ENCODE measurements around the gene ITFG1. TPM values are rescaled to one million over a fixed set of nuclear protein-coding genes. Genes with fewer than 3 reads are reported as not detected.
"Not testable (repeated sequence)": the region's sequence is repeated elsewhere in the genome, so short reads cannot be mapped to it uniquely, and the experiment has no call there.

ITFG1 gene
- total RNA-seq, 2 experiments from 2014 or later, result 21.9 to 24.4 TPM

GRCh38 chr16:47490471-47490870, 29.6 kb upstream of the ITFG1 start:
- Mint-ChIP-seq H3K36me3 (ENCODE audit: low read depth) (peaks cover 36% of the 10 kb centered on the region), H3K9me3 (ENCODE audit: insufficient read depth) (peaks cover 16% of the 10 kb centered on the region), H3K4me1 (ENCODE audit: low read depth) (peaks cover 23% of the 10 kb centered on the region), H3K27ac (no peak overlapping the region), H3K4me3 (no peak overlapping the region), H3K27me3 (ENCODE audit: low read depth) (no peaks in the 10 kb centered on the region)
- ChIA-PET POLR2A (no interaction called here), CTCF (no interaction called here)
- ATAC-seq (no peak), DNase-seq (no peak)

- POLR2A ChIA-PET, result no interaction called here
These were observed 27.2 kb upstream of the ITFG1 start for GRCh38 chr16:47488051-47488450.

GRCh38 chr16:47486856-47487255, 26.0 kb upstream of the ITFG1 start:
- H3K4me3 Mint-ChIP-seq, result no peak overlapping the region
- no peaks in the 10 kb centered on the region for H3K27me3 Mint-ChIP-seq (ENCODE audit: low read depth)
- DNase-seq (no peak), ATAC-seq (no peak)
- peaks cover 4% of the 10 kb centered on the region for H3K4me1 Mint-ChIP-seq (ENCODE audit: low read depth)
- H3K36me3 Mint-ChIP-seq (ENCODE audit: low read depth), result peaks cover 34% of the 10 kb centered on the region
- H3K27ac Mint-ChIP-seq, result no peak overlapping the region
- peaks cover 12% of the 10 kb centered on the region for H3K9me3 Mint-ChIP-seq (ENCODE audit: insufficient read depth)
- POLR2A ChIA-PET, result no interaction called here
- CTCF ChIA-PET, result interaction anchor here (1.1 kb wide), 1 partner anchor 26 kb away, joined by 3 read pairs; the partner anchor contains the start of gene PHKB

More at GRCh38 chr16:47488051-47488450, 27.2 kb upstream of the ITFG1 start:
- CTCF ChIA-PET, result no interaction called here
- Mint-ChIP-seq H3K36me3 (ENCODE audit: low read depth) (peaks cover 41% of the 10 kb centered on the region), H3K9me3 (ENCODE audit: insufficient read depth) (peaks cover 16% of the 10 kb centered on the region), H3K4me3 (no peak overlapping the region), H3K27me3 (ENCODE audit: low read depth) (no peaks in the 10 kb centered on the region), H3K4me1 (ENCODE audit: low read depth) (peaks cover 15% of the 10 kb centered on the region), H3K27ac (no peak overlapping the region)
- no peak for ATAC-seq
- no peak for DNase-seq

GRCh38 chr16:47483616-47484015, 22.8 kb upstream of the ITFG1 start:
- no peak for DNase-seq

GRCh38 chr16:47481698-47482374, 21.0 kb upstream of the ITFG1 start:
- no peaks in the 10 kb centered on the region for H3K4me1 Mint-ChIP-seq (ENCODE audit: low read depth)
- ChIA-PET CTCF (interaction anchor here (1.0 kb wide), 1 partner anchor 19 kb away, joined by 5 read pairs; no protein-coding TSS in a partner anchor), POLR2A (no interaction called here)
- H3K36me3 Mint-ChIP-seq (ENCODE audit: low read depth), result peaks cover 10% of the 10 kb centered on the region
- H3K4me3 Mint-ChIP-seq, result no peak overlapping the region
- H3K9me3 Mint-ChIP-seq (ENCODE audit: insufficient read depth), result no peaks in the 10 kb centered on the region
- DNase-seq (no peak), ATAC-seq (no peak)
- H3K27ac Mint-ChIP-seq, result no peak overlapping the region
- no peaks in the 10 kb centered on the region for H3K27me3 Mint-ChIP-seq (ENCODE audit: low read depth)

More at GRCh38 chr16:47483616-47484015, 22.8 kb upstream of the ITFG1 start:
- Mint-ChIP-seq H3K36me3 (ENCODE audit: low read depth) (peaks cover 19% of the 10 kb centered on the region), H3K27ac (no peak overlapping the region), H3K4me3 (no peak overlapping the region), H3K9me3 (ENCODE audit: insufficient read depth) (peaks cover 5% of the 10 kb centered on the region), H3K27me3 (ENCODE audit: low read depth) (no peaks in the 10 kb centered on the region), H3K4me1 (ENCODE audit: low read depth) (no peaks in the 10 kb centered on the region)
- ATAC-seq, result no peak
- ChIA-PET POLR2A (no interaction called here), CTCF (no interaction called here)

- H3K27ac Mint-ChIP-seq, result no peak overlapping the region
- CTCF ChIA-PET, result interaction anchor here (1.0 kb wide), 1 partner anchor 11 kb away, joined by 3 read pairs; no protein-coding TSS in a partner anchor
- DNase-seq (no peak), ATAC-seq (no peak)
- H3K9me3 Mint-ChIP-seq (ENCODE audit: insufficient read depth), result no peaks in the 10 kb centered on the region
- no peak overlapping the region for H3K4me3 Mint-ChIP-seq
- H3K36me3 Mint-ChIP-seq (ENCODE audit: low read depth), result peaks cover 6% of the 10 kb centered on the region
- H3K27me3 Mint-ChIP-seq (ENCODE audit: low read depth), result no peaks in the 10 kb centered on the region
- H3K4me1 Mint-ChIP-seq (ENCODE audit: low read depth), result no peaks in the 10 kb centered on the region
- POLR2A ChIA-PET, result interaction anchor here (0.9 kb wide), 1 partner anchor 19 kb away, joined by 3 read pairs; the partner anchor contains the start of gene PHKB
These were observed 19.5 kb upstream of the ITFG1 start for GRCh38 chr16:47480410-47480809.

- peaks cover 1% of the 10 kb centered on the region for H3K36me3 Mint-ChIP-seq (ENCODE audit: low read depth)
- CTCF ChIA-PET, result no interaction called here
- no peaks in the 10 kb centered on the region for H3K9me3 Mint-ChIP-seq (ENCODE audit: insufficient read depth)
- no peak for ATAC-seq
- no peak for DNase-seq
- no peak overlapping the region for H3K27ac Mint-ChIP-seq
- no peak overlapping the region for H3K4me3 Mint-ChIP-seq
- POLR2A ChIA-PET, result no interaction called here
- H3K4me1 Mint-ChIP-seq (ENCODE audit: low read depth), result no peaks in the 10 kb centered on the region
- no peaks in the 10 kb centered on the region for H3K27me3 Mint-ChIP-seq (ENCODE audit: low read depth)
These were observed 16.8 kb upstream of the ITFG1 start for GRCh38 chr16:47477679-47478078.

GRCh38 chr16:47476654-47477345, 15.9 kb upstream of the ITFG1 start:
- DNase-seq, result no peak
- ATAC-seq, result no peak
- ChIA-PET POLR2A (no interaction called here), CTCF (no interaction called here)
- no peaks in the 10 kb centered on the region for H3K27me3 Mint-ChIP-seq (ENCODE audit: low read depth)
- H3K4me3 Mint-ChIP-seq, result no peak overlapping the region
- H3K27ac Mint-ChIP-seq, result no peak overlapping the region
- H3K36me3 Mint-ChIP-seq (ENCODE audit: low read depth), result peaks cover 1% of the 10 kb centered on the region
- no peaks in the 10 kb centered on the region for H3K9me3 Mint-ChIP-seq (ENCODE audit: insufficient read depth)
- no peaks in the 10 kb centered on the region for H3K4me1 Mint-ChIP-seq (ENCODE audit: low read depth)

- Mint-ChIP-seq H3K4me1 (ENCODE audit: low read depth) (no peaks in the 10 kb centered on the region), H3K4me3 (no peak overlapping the region), H3K27ac (no peak overlapping the region), H3K9me3 (ENCODE audit: insufficient read depth) (no peaks in the 10 kb centered on the region), H3K27me3 (ENCODE audit: low read depth) (no peaks in the 10 kb centered on the region), H3K36me3 (ENCODE audit: low read depth) (peaks cover 1% of the 10 kb centered on the region)
- ATAC-seq (no peak), DNase-seq (no peak)
- ChIA-PET CTCF (no interaction called here), POLR2A (no interaction called here)
These were observed 14.9 kb upstream of the ITFG1 start for GRCh38 chr16:47475786-47476185.

- Mint-ChIP-seq H3K9me3 (ENCODE audit: insufficient read depth) (no peaks in the 10 kb centered on the region), H3K27ac (no peak overlapping the region), H3K4me1 (ENCODE audit: low read depth) (no peaks in the 10 kb centered on the region), H3K36me3 (ENCODE audit: low read depth) (peaks cover 3% of the 10 kb centered on the region), H3K27me3 (ENCODE audit: low read depth) (no peaks in the 10 kb centered on the region), H3K4me3 (no peak overlapping the region)
- CTCF ChIA-PET, result no interaction called here
- POLR2A ChIA-PET, result no interaction called here
- DNase-seq, result no peak
- no peak for ATAC-seq
These were observed 12.9 kb upstream of the ITFG1 start for GRCh38 chr16:47473792-47474191.

- H3K4me1 Mint-ChIP-seq (ENCODE audit: low read depth); H3K9me3 Mint-ChIP-seq (ENCODE audit: insufficient read depth); H3K36me3 Mint-ChIP-seq (ENCODE audit: low read depth); H3K4me3 Mint-ChIP-seq; H3K27ac Mint-ChIP-seq; ATAC-seq; POLR2A ChIA-PET; DNase-seq; CTCF ChIA-PET; H3K27me3 Mint-ChIP-seq (ENCODE audit: low read depth): not testable (repeated sequence)
These were observed 12.1 kb upstream of the ITFG1 start for GRCh38 chr16:47473004-47473403.

GRCh38 chr16:47470810-47471209, 9.9 kb upstream of the ITFG1 start:
- CTCF ChIA-PET, result no interaction called here

More at GRCh38 chr16:47470810-47471209, 9.9 kb upstream of the ITFG1 start:
- ATAC-seq (no peak), DNase-seq (no peak)
- Mint-ChIP-seq H3K27ac (no peak overlapping the region), H3K4me3 (no peak overlapping the region), H3K9me3 (ENCODE audit: insufficient read depth) (no peaks in the 10 kb centered on the region), H3K27me3 (ENCODE audit: low read depth) (no peaks in the 10 kb centered on the region), H3K4me1 (ENCODE audit: low read depth) (no peaks in the 10 kb centered on the region), H3K36me3 (ENCODE audit: low read depth) (peaks cover 3% of the 10 kb centered on the region)
- POLR2A ChIA-PET, result no interaction called here

Data from activated CD8-positive, alpha-beta T cell treated with anti-CD3 and anti-CD28 coated beads, Interleukin-2, amount 10 ng/mL, durations not matched to agents 7 days and 5 days (primary cell).